ENCODE results near the gene CES2.
A peak's percentile ranks its signal among the peaks of the same experiment; 100 is the strongest.
"Not testable (repeated sequence)": the region's sequence is repeated elsewhere in the genome, so short reads cannot be mapped to it uniquely, and the experiment has no call there.

The CES2 gene

GRCh38 chr16:66935314-66936011 lies at the start of gene CES2:
Gene CES2 (plus strand): TSS chr16:66935516. CDS start chr16:66935636, 120 bp downstream.
- no peak for DNase-seq

GRCh38 chr16:66886321-66886720 lies 49.0 kb upstream of the CES2 start:
- no peak for DNase-seq

GRCh38 chr16:66886914-66887313 lies 48.4 kb upstream of the CES2 start:
- DNase-seq = no peak

GRCh38 chr16:66888647-66889615 lies 46.4 kb upstream of the CES2 start:
- no peak for DNase-seq

- DNase-seq = no peak
Measured at GRCh38 chr16:66889622-66890021, 45.7 kb upstream of the CES2 start.

- no peak for DNase-seq
Measured at GRCh38 chr16:66890799-66891198, 44.5 kb upstream of the CES2 start.

- no peak for DNase-seq
Measured at GRCh38 chr16:66891360-66891759, 44.0 kb upstream of the CES2 start.

- DNase-seq = no peak
Measured at GRCh38 chr16:66891797-66892196, 43.5 kb upstream of the CES2 start.

GRCh38 chr16:66894055-66894454 lies 41.3 kb upstream of the CES2 start:
- no peak for DNase-seq

- DNase-seq = peak; percentile 44
Measured at GRCh38 chr16:66894948-66895688, 40.2 kb upstream of the CES2 start.

GRCh38 chr16:66895689-66895979 lies 39.7 kb upstream of the CES2 start:
- DNase-seq = no peak

- DNase-seq = no peak
Measured at GRCh38 chr16:66895999-66896398, 39.3 kb upstream of the CES2 start.

GRCh38 chr16:66896682-66897081 lies 38.6 kb upstream of the CES2 start:
- not testable (repeated sequence) for DNase-seq

- no peak for DNase-seq
Measured at GRCh38 chr16:66898207-66898606, 37.1 kb upstream of the CES2 start.

GRCh38 chr16:66898933-66899309 lies 36.4 kb upstream of the CES2 start:
- DNase-seq = no peak

- DNase-seq = no peak
Measured at GRCh38 chr16:66899310-66899944, 35.9 kb upstream of the CES2 start.

- no peak for DNase-seq
Measured at GRCh38 chr16:66899945-66900710, 35.2 kb upstream of the CES2 start.

- DNase-seq = no peak
Measured at GRCh38 chr16:66900721-66901441, 34.4 kb upstream of the CES2 start.

GRCh38 chr16:66901626-66902025 lies 33.7 kb upstream of the CES2 start:
- no peak for DNase-seq

- DNase-seq = no peak
Measured at GRCh38 chr16:66902648-66903543, 32.4 kb upstream of the CES2 start.
